ENCODE data around the gene NRSN2. TPM values are rescaled to one million over a fixed set of nuclear protein-coding genes. Genes with fewer than 3 reads are reported as not detected.

The NRSN2 gene
- total and polyA plus RNA-seq, 7 experiments from 2014 or later: 0.24 to 2.1 (median 1.3) TPM

GRCh38 chr20:327186-328026, 19.5 kb upstream of the NRSN2 start:
- H3K9me3 Mint-ChIP-seq: peaks cover 0 to 2% (median 0%) of the 10 kb centered on the region in 11 donors
- peak; percentile 66 to 87 (median 83) for DNase-seq
- Histone ChIP-seq H3K4me3 (ENCODE audit: low read length) (peak overlapping the region; percentile 54), H3K27ac (ENCODE audit: low read depth, low read length) (peak overlapping the region; percentile 82), H3K27me3 (ENCODE audit: control insufficient read depth in 2 of 2, insufficient read depth in 2 of 2, low read length in 2 of 2) (no peaks in the 10 kb centered on the region), H3K36me3 (ENCODE audit: control insufficient read depth in 2 of 3, insufficient read depth in 3 of 3, low read length in 3 of 3) (no peaks in the 10 kb centered on the region), H3K9me3 (ENCODE audit: control insufficient read depth in 2 of 3, low read length in 3 of 3) (no peaks in the 10 kb centered on the region), H3K4me1 (ENCODE audit: control insufficient read depth in 2 of 2, insufficient read depth in 2 of 2, low read length in 2 of 2) (peaks cover 7 to 9% of the 10 kb centered on the region in 2 donors)
- peak; percentile 56 for ATAC-seq
- H3K27ac Mint-ChIP-seq: peak overlapping the region in 8 of 9 donors; percentile 53 to 87 (median 82)
- ChIA-PET CTCF (interaction anchor here (0.8 kb wide), 1 partner anchor 272 kb away, joined by 3 read pairs; no protein-coding TSS in a partner anchor), POLR2A (interaction anchor here (1.1 to 6.3 kb wide), 2 partner anchors 29 to 61 kb away, joined by 4 to 74 read pairs; partner anchors contain the start of gene ZCCHC3)
- peaks cover 10 to 31% (median 28%) of the 10 kb centered on the region in 7 donors for H3K4me1 Mint-ChIP-seq
- intact Hi-C loops (cut with micrococcal nuclease): loop anchor here (1.0 to 10.0 kb wide), 5 partner anchors 19 to 1777 kb away; partner anchors contain the start of genes NRSN2 (in 2 of the 2), STK35 (in 1 of the 2) and TRIB3 (in 1 of the 2)
- peak overlapping the region; percentile 53 to 88 (median 80) for H3K4me3 Mint-ChIP-seq
- H3K36me3 Mint-ChIP-seq: no peaks in the 10 kb centered on the region
- H3K27me3 Mint-ChIP-seq: peaks cover 0 to 6% (median 0%) of the 10 kb centered on the region in 5 donors

DNA sequence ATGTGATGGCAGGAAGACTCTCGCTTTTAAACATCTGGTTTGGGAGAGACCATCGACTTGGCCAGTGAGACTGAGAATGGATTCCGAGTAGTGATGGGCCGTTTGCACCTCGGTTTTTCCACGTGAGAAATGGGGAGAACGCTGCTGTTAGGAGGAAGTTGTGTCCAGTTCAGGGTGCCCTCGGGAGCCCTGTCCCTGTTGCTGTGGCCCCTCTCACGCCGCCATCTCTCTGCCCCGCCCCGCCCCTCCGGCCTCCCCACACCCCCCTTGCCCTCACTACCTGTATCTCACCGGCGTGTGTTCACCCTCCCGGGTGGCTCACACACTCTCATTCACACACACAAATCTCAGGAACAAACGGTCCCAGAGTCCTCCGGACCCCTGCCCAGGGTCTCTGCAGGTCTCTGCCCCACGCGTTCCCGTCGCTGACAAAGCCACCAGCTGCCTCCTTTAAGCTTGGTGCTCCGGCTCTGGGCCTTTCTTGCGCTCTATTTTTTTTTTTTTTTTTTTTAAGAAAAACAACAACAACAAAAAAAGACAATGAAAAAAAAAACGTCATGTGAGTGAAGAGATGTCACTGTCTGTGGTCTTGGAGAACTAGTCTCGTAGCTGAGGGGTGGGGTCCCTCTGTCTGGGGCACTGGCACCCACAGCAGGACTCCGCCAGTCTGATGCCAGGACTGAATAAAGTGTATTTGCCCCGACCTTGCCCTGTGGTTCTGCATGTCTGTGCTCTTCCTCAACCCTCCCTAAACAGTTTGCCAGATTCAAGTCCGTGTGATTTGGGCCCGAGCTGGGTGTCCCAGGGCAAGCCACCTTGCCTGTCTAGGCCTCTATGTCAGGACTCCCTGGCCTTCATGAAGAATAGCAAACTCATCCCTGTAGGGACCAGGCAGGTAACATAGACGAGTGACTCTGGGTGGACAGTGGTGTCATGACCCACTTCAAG, 18.6 kb upstream of the NRSN2 start:
- POLR2A ChIA-PET: interaction anchor here (0.7 to 2.8 kb wide), 5 partner anchors 26 to 62 kb away, joined by 3 to 14 read pairs (median 3); partner anchors contain the start of gene ZCCHC3
- Mint-ChIP-seq H3K4me1 (peaks cover 10 to 31% (median 28%) of the 10 kb centered on the region in 7 donors), H3K27ac (peak overlapping the region; percentile 35 to 87 (median 72)), H3K36me3 (no peaks in the 10 kb centered on the region), H3K9me3 (peaks cover 0 to 2% (median 0%) of the 10 kb centered on the region in 11 donors), H3K4me3 (peak overlapping the region; percentile 67 to 88 (median 72)), H3K27me3 (peaks cover 0 to 8% (median 0%) of the 10 kb centered on the region in 5 donors)
- CTCF ChIA-PET: interaction anchor here (0.5 to 3.9 kb wide), 5 partner anchors 36 to 271 kb away, joined by 3 to 29 read pairs (median 11); partner anchors contain the start of gene DEFB132
- ATAC-seq (no peak), DNase-seq (peak in 2 of 9 donors; percentile 21 to 55)
- Histone ChIP-seq H3K4me3 (ENCODE audit: low read length) (no peak overlapping the region), H3K9me3 (ENCODE audit: control insufficient read depth in 2 of 3, low read length in 3 of 3) (no peaks in the 10 kb centered on the region), H3K27ac (ENCODE audit: low read depth, low read length) (peak overlapping the region; percentile 82), H3K36me3 (ENCODE audit: control insufficient read depth in 2 of 3, insufficient read depth in 3 of 3, low read length in 3 of 3) (no peaks in the 10 kb centered on the region), H3K4me1 (ENCODE audit: control insufficient read depth in 2 of 2, insufficient read depth in 2 of 2, low read length in 2 of 2) (peaks cover 7 to 9% of the 10 kb centered on the region in 2 donors), H3K27me3 (ENCODE audit: control insufficient read depth in 2 of 2, insufficient read depth in 2 of 2, low read length in 2 of 2) (no peaks in the 10 kb centered on the region)
- intact Hi-C loops (cut with micrococcal nuclease): loop anchor here in 1 of 2 donors (10.0 kb wide), 1 partner anchor 1776 kb away; the partner anchor contains the start of gene STK35

- peak overlapping the region in 8 of 10 donors; percentile 26 to 88 (median 68) for H3K4me3 Mint-ChIP-seq
- no peak for ATAC-seq
- peaks cover 10 to 30% (median 26%) of the 10 kb centered on the region in 7 donors for H3K4me1 Mint-ChIP-seq
Observed at GRCh38 chr20:328975-329695, 17.8 kb upstream of the NRSN2 start.

GRCh38 chr20:329851-330232, 17.1 kb upstream of the NRSN2 start:
- Mint-ChIP-seq H3K4me1 (peaks cover 12 to 30% (median 23%) of the 10 kb centered on the region in 7 donors), H3K36me3 (no peaks in the 10 kb centered on the region), H3K27me3 (peaks cover 0 to 3% (median 0%) of the 10 kb centered on the region in 5 donors), H3K27ac (peak overlapping the region in 7 of 9 donors; percentile 28 to 76 (median 57)), H3K4me3 (no peak overlapping the region), H3K9me3 (peaks cover 0 to 2% (median 0%) of the 10 kb centered on the region in 11 donors)
- ChIA-PET CTCF (interaction anchor here (0.7 to 3.9 kb wide), 11 partner anchors 9 to 122 kb away, joined by 3 to 29 read pairs (median 5); partner anchors contain the start of genes DEFB129 and DEFB132), POLR2A (interaction anchor here (1.0 to 2.8 kb wide), 4 partner anchors 11 to 33 kb away, joined by 3 to 14 read pairs (median 5); partner anchors contain the start of gene ZCCHC3)
- intact Hi-C loops (cut with micrococcal nuclease): loop anchor here (1.0 to 10.0 kb wide), 3 partner anchors 63 to 1775 kb away; partner anchors contain the start of gene STK35 (in 1 of the 2)
- ATAC-seq (no peak), DNase-seq (no peak)
- Histone ChIP-seq H3K27ac (ENCODE audit: low read depth, low read length) (peak overlapping the region; percentile 38), H3K36me3 (ENCODE audit: control insufficient read depth in 2 of 3, insufficient read depth in 3 of 3, low read length in 3 of 3) (no peaks in the 10 kb centered on the region), H3K27me3 (ENCODE audit: control insufficient read depth in 2 of 2, insufficient read depth in 2 of 2, low read length in 2 of 2) (no peaks in the 10 kb centered on the region), H3K4me3 (ENCODE audit: low read length) (no peak overlapping the region), H3K4me1 (ENCODE audit: control insufficient read depth in 2 of 2, insufficient read depth in 2 of 2, low read length in 2 of 2) (peaks cover 4% of the 10 kb centered on the region in 2 donors), H3K9me3 (ENCODE audit: control insufficient read depth in 2 of 3, low read length in 3 of 3) (no peaks in the 10 kb centered on the region)

More at GRCh38 chr20:328975-329695, 17.8 kb upstream of the NRSN2 start:
- peak overlapping the region; percentile 47 for H3K27ac ChIP-seq (ENCODE audit: low read depth, low read length)
- H3K36me3 ChIP-seq (ENCODE audit: control insufficient read depth in 2 of 3, insufficient read depth in 3 of 3, low read length in 3 of 3): no peaks in the 10 kb centered on the region
- CTCF ChIA-PET: interaction anchor here (0.6 to 3.9 kb wide), 7 partner anchors 10 to 121 kb away, joined by 3 to 29 read pairs (median 5); partner anchors contain the start of genes DEFB129 and DEFB132
- no peak overlapping the region for H3K4me3 ChIP-seq (ENCODE audit: low read length)
- Mint-ChIP-seq H3K27me3 (peaks cover 0 to 4% (median 0%) of the 10 kb centered on the region in 5 donors), H3K27ac (peak overlapping the region; percentile 26 to 87 (median 72)), H3K9me3 (peaks cover 0 to 2% (median 0%) of the 10 kb centered on the region in 11 donors), H3K36me3 (no peaks in the 10 kb centered on the region)
- POLR2A ChIA-PET: interaction anchor here (0.7 to 2.8 kb wide), 4 partner anchors 19 to 53 kb away, joined by 3 to 14 read pairs (median 4); partner anchors contain the start of gene ZCCHC3
- H3K4me1 ChIP-seq (ENCODE audit: control insufficient read depth in 2 of 2, insufficient read depth in 2 of 2, low read length in 2 of 2): peaks cover 4 to 9% of the 10 kb centered on the region in 2 donors
- H3K27me3 ChIP-seq (ENCODE audit: control insufficient read depth in 2 of 2, insufficient read depth in 2 of 2, low read length in 2 of 2): no peaks in the 10 kb centered on the region
- no peak for DNase-seq
- H3K9me3 ChIP-seq (ENCODE audit: control insufficient read depth in 2 of 3, low read length in 3 of 3): no peaks in the 10 kb centered on the region
- intact Hi-C loops (cut with micrococcal nuclease): loop anchor here in 1 of 2 donors (10.0 kb wide), 1 partner anchor 1776 kb away; the partner anchor contains the start of gene STK35

All from naive thymus-derived CD4-positive, alpha-beta T cell (primary cell).